Esophagus squamous epithelium (tissue), 5 donors: Measurements from ENCODE around the gene CD58. TPM values are rescaled to one million over a fixed set of nuclear protein-coding genes. Genes with fewer than 3 reads are reported as not detected.
A peak's percentile ranks its signal among the peaks of the same experiment; 100 is the strongest.

Source experiments
- DNase-seq: peaks from one replicate; lab custom pipeline; 2025; lab: John Stamatoyannopoulos, UW
- H3K27ac ChIP-seq, 4 donors: fragments of 200-600 bp; sonication (generic); one replicate each; pipeline ENCODE4 v1.5.1; 2016 to 2019; ENCODE audit warnings: mild to moderate bottlenecking in 1 of 4
- H3K27me3 ChIP-seq, 4 donors: fragments of 200-600 bp; sonication (generic); 1 replicate in 3 of 4; 2 replicates in 1 of 4; pipeline versions ENCODE4 v1.5.1 to v1.6.0; 2017 to 2021; ENCODE audit warnings: antibody characterized with exemption in 1 of 4
- H3K36me3 ChIP-seq, 3 donors: fragments of 200-600 bp; sonication (generic); one replicate each; pipeline ENCODE4 v1.5.1; 2016 to 2019
- H3K4me1 ChIP-seq, 3 donors: fragments of 200-600 bp; sonication (generic); one replicate each; pipeline ENCODE4 v1.5.1; 2017 to 2019
- H3K4me3 ChIP-seq, 4 donors: fragments of 200-600 bp; sonication (generic); 1 replicate in 3 of 4; 2 replicates in 1 of 4; pipeline ENCODE4 v1.5.1; 2016 to 2019; ENCODE audit warnings: mild to moderate bottlenecking in 2 of 4, moderate library complexity in 1 of 4
- H3K9me3 ChIP-seq, 3 donors: fragments of 200-600 bp; sonication (generic); one replicate each; pipeline ENCODE4 v1.5.1; 2016 to 2019
- CTCF ChIP-seq, 6 experiments: fragments of 450-650 bp in 4 of 6; fragments of 200-600 bp in 2 of 6; sonication (generic) in 2 of 6; IDR thresholded peaks; one replicate each; pipeline ENCODE4 v1.5.1; 2016 to 2019; ENCODE audit warnings: antibody characterized with exemption in 6 of 6, mild to moderate bottlenecking in 4 of 6, moderate library complexity in 4 of 6
- POLR2A ChIP-seq, 4 donors: fragments of 450-650 bp; IDR thresholded peaks; one replicate each; pipeline ENCODE4 v1.6.1; 2017; ENCODE audit warnings: antibody characterized with exemption in 4 of 4, mild to moderate bottlenecking in 4 of 4, moderate library complexity in 3 of 4
- WGBS, 2 donors: methylation state at CpG; one replicate each; pipeline ENCODE4 v1.1.5; 2018; 5-methylcytosine and 5-hydroxymethylcytosine counted together
- intact Hi-C: fragments of 100-400 bp; cut with DNase I; formaldehyde crosslinking; loops from one replicate; pipeline ENCODE4 v1.15.0; 2022
- total RNA-seq, 4 donors: library from RNA; depleted of rRNA; stranded (reverse); fragments of >200 nt; gene quantifications; one replicate each; pipeline ENCODE4 v1.1.0, GENCODE V29; 2016
- donor health status: DM: yes; HTN: yes; CAD: no.

CD58 gene
- total RNA-seq, 4 donors from 2014 or later = 19.4 to 54.4 (median 32.5) TPM

- no peak overlapping the region for H3K4me3 ChIP-seq
- TF ChIP-seq CTCF (IDR thresholded peaks at IDR 0.05) (no peak), POLR2A (IDR thresholded peaks at IDR 0.05) (no peak)
- H3K27me3 ChIP-seq = no peaks in the 10 kb centered on the region
- DNase-seq = no peak
- intact Hi-C loops = no loop called here
- H3K36me3 ChIP-seq = no peaks in the 10 kb centered on the region
- 68 to 87% methylated on average over 8 of the region's 8 CpGs for WGBS, 2 donors
- peaks cover 0 to 67% (median 23%) of the 10 kb centered on the region in 3 donors for H3K4me1 ChIP-seq
- H3K9me3 ChIP-seq = no peaks in the 10 kb centered on the region
- H3K27ac ChIP-seq = peak overlapping the region in 1 of 4 donors; percentile 12
Measured at GRCh38 chr1:116559304-116559761, 11.5 kb downstream of the CD58 start.

GRCh38 chr1:116558571-116558970, 12.3 kb downstream of the CD58 start:
- intact Hi-C loops = no loop called here
- TF ChIP-seq CTCF (IDR thresholded peaks at IDR 0.05) (no peak), POLR2A (IDR thresholded peaks at IDR 0.05) (no peak)
- WGBS, 2 donors = 36 to 45% methylated on average over 1 of the region's 1 CpG
- peak overlapping the region in 2 of 4 donors; percentile 12 to 16 for H3K27ac ChIP-seq
- no peaks in the 10 kb centered on the region for H3K27me3 ChIP-seq
- peaks cover 0 to 67% (median 23%) of the 10 kb centered on the region in 3 donors for H3K4me1 ChIP-seq
- no peak overlapping the region for H3K4me3 ChIP-seq
- H3K9me3 ChIP-seq = no peaks in the 10 kb centered on the region
- no peaks in the 10 kb centered on the region for H3K36me3 ChIP-seq
- DNase-seq = no peak

GRCh38 chr1:116558140-116558549, 12.7 kb downstream of the CD58 start:
- intact Hi-C loops = no loop called here
- Histone ChIP-seq H3K9me3 (no peaks in the 10 kb centered on the region), H3K27me3 (no peaks in the 10 kb centered on the region), H3K4me3 (no peak overlapping the region), H3K27ac (peak overlapping the region in 1 of 4 donors; percentile 12), H3K4me1 (peaks cover 0 to 70% (median 28%) of the 10 kb centered on the region in 3 donors), H3K36me3 (no peaks in the 10 kb centered on the region)
- 77 to 81% methylated on average over 4 of the region's 4 CpGs for WGBS, 2 donors
- no peak for TF ChIP-seq POLR2A (IDR thresholded peaks at IDR 0.05)
- TF ChIP-seq CTCF (IDR thresholded peaks at IDR 0.05) = no peak
- DNase-seq = no peak

- intact Hi-C loops = no loop called here
- Histone ChIP-seq H3K4me1 (peaks cover 0 to 75% (median 28%) of the 10 kb centered on the region in 3 donors), H3K9me3 (no peaks in the 10 kb centered on the region), H3K27me3 (no peaks in the 10 kb centered on the region), H3K36me3 (no peaks in the 10 kb centered on the region), H3K27ac (peak overlapping the region; percentile 64 to 85 (median 78)), H3K4me3 (no peak overlapping the region)
- WGBS, 2 donors = 87 to 89% methylated on average over 4 of the region's 4 CpGs
- TF ChIP-seq POLR2A (IDR thresholded peaks at IDR 0.05) (no peak), CTCF (IDR thresholded peaks at IDR 0.05) (no peak)
- DNase-seq = no peak
Measured at GRCh38 chr1:116557323-116557878, 13.4 kb downstream of the CD58 start.

- H3K4me3 ChIP-seq = no peak overlapping the region
- intact Hi-C loops = no loop called here
- DNase-seq = no peak
- 23 to 30% methylated on average over 6 of the region's 6 CpGs for WGBS, 2 donors
- TF ChIP-seq CTCF (IDR thresholded peaks at IDR 0.05) (no peak), POLR2A (IDR thresholded peaks at IDR 0.05) (no peak)
- peaks cover 0 to 76% (median 28%) of the 10 kb centered on the region in 3 donors for H3K4me1 ChIP-seq
- H3K9me3 ChIP-seq = no peaks in the 10 kb centered on the region
- no peaks in the 10 kb centered on the region for H3K27me3 ChIP-seq
- H3K27ac ChIP-seq = peak overlapping the region; percentile 64 to 85 (median 78)
- no peaks in the 10 kb centered on the region for H3K36me3 ChIP-seq
Measured at GRCh38 chr1:116556289-116557006, 14.4 kb downstream of the CD58 start.
